GM21447 (cell line): ENCODE data around the gene CLNK.

Experiments
- ATAC-seq: cut with Tn5 transposase; IDR thresholded peaks from one replicate; pipeline ENCODE4 v1.9.1; 2021; ENCODE audit not compliant: unreplicated experiment

CLNK gene

DNA sequence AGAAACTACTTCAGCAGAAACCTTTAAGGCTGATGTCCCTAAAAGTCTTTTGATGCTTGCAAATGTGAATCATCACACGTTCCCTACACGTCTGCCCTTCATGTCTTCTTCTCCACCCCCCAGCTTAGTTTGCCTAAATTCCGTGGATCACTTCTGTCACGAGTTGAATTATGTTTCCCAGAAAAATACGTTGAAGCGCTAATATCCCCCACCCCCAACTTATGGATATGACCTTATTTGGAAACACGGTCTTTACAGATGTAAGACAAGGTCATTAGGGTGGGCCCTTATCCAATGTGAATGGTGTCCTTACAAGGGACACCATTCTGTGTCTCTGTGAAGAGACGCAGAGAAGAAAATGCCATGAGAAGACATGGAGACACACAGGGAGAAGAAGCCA is 225.3 kb downstream of the CLNK start:
- no peak for ATAC-seq

- ATAC-seq, result no peak
These were observed 226.4 kb downstream of the CLNK start for GRCh38 chr4:10458177-10458576.

- ATAC-seq, result peak; percentile 74
These were observed 227.2 kb downstream of the CLNK start, which contains the start of gene ZNF518B for GRCh38 chr4:10457255-10457801. TSS of gene ZNF518B (minus strand) at chr4:10457426. CDS start at chr4:10446328, 11,098 bp downstream.

DNA sequence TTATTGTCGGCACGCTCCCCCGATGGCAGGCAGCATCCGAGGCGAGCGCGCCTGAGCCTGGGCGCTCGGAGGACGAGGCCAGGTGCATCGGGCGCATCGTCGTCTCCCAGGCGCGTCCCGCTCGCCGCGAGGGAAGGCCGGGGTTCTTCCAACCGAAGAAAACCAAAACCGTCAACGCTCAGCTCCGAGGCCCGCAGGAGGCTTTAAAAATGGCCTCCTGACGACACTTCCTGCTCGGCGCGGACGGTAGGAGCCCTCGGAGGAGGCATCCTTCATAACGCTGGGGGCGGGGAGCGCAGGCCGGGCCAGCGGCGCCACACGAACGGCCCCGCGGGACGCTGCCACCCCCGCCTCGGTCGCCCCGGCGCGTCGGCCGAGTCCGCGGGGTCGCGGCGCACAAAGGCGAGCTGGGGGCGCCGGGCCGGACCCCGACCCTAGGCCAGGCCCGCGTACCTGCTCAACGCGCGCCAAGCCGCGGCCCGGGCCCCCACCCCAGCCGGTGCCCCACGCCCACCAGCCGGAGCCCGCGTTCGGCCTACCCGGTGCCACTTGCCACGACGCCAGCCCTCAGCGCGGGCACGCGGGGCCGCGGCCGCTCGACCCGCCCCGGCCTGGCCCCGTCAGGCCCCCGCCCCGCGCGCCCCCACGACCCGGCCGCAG is 227.8 kb downstream of the CLNK start:
- peak; percentile 66 for ATAC-seq

- no peak for ATAC-seq
These were observed 228.3 kb downstream of the CLNK start for GRCh38 chr4:10456260-10456594.

- ATAC-seq, result no peak
These were observed 229.4 kb downstream of the CLNK start for GRCh38 chr4:10455133-10455532.

DNA sequence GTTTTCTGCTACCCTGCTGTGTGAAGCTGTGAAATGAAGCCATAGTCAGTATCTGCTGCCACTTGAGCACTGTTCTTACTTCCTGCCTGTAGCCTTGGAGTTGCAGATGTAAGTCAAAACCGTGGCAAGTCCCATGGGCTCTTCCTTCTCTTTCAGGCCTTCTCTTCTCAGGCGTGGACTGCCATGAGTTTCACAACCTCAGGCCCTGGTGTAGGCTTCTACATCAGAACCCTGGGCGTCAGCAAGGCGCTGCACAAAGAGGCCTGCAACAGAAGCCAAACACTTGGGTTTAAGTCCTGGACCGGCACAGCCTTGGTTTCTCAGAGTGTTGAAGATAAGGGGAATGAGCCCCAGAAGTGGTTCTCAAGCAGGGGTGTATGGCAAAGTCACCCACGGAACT is 229.8 kb downstream of the CLNK start:
- ATAC-seq, result no peak

DNA sequence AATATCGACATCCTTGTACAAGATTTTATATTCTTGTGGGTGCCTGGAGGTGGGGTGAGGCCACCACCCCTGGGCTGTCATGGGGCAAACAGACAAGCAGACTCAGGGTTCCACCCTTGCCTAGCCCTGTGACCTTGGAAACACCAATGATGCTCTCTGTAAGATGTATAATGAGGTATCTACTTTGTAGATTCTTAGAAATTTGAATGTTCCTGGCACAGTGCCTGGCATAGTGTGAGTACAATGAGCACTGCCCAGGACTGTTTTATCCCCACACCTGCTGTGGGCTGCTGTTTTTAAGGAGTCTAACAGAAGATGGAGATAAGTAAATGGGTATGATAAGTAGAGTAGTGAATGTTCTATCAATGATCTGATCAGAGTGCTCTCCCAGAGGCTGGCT is 230.4 kb downstream of the CLNK start:
- ATAC-seq, result no peak

DNA sequence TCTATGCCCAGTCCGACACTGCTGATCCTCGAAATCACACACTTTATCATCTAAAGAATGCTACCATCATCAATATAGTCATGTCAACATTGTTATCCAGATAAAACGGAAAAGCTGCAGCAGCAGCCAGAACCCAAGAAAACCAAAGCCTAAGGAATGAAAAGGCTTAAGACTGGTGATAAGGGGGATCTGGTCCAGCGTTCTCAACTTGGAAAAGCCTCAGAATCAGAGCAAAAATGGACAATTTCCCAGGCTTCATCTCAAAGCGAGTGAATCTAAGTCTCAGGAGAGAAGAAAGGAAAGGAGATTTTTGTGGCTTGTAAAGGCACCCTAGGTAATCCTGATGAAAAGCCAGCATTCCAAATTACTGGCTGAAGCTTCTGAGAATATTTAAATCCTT is 235.6 kb downstream of the CLNK start:
- no peak for ATAC-seq

DNA sequence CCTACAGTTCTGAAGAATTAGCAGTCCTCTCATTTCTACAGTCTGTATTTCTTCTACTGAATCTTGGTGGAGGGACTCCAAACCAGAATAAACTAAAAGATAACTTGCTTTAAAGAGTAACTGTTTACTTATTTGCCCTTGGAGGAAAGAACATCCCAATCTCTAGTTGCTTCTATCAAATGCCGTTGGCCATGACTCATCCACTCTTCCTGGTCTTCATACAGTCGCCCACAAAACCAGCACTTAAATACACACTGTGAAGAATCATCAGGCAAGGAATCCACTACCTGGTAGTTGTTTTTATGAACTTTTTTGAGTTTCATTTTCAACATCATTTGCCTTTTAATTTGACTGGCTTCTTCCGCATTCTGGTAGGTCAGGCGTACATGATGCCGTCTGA is 241.6 kb downstream of the CLNK start:
- no peak for ATAC-seq

DNA sequence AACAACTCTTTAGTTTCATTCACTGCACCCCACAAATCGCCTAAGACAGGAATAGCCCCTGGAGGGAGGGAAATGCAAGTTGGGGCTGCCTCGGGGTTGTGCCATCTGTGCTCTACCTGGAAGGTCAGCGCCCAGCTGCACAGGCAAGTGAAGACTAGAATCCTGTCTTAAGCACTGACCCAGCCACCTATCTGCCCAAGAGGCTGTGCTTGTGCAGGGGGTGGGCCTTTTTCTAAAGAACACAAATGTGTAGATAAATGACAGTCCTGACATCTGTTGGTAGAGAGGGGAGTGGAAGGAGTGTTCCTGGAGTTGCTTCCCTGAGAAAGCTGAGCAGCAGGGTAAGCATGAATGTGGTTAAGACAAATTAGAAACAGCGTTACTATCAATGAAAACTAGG is 243.1 kb downstream of the CLNK start:
- ATAC-seq, result no peak

DNA sequence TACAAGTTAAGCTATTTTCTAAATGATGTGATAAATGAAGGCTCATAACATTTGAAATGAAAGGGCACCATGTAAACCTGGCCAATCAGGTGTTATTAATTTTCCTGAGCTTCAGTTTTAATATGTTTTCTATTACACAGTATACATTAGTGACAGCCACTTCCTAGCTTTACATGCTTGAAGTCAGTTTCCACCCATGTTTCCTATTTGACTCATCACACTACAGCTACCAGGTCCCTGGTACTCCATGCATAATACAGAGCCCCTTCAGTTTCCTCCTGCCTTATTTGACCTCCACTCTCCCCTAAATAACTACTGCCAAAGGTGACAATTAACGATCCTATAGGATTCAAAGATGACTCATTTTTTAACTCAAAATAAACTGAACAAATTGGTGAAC is 245.6 kb downstream of the CLNK start:
- ATAC-seq, result no peak

DNA sequence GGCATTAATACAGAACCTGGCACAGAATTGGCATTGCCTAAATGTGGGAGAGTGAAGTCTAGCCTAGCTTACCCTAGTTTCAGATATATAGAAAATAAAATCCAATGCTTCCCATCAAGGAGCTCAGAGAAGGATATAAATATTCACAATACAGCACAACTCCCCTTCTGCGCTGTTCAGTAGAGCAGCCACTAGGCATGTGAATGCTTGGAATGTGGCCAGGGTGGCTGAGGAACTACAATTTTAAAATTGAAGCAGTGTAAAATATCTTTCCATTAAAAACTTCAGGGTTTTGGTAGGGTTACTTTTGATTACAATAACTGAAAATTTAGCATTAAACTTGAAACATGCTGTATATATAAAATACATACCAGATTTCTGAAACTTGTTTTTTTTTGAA is 246.8 kb downstream of the CLNK start:
- ATAC-seq, result no peak
